ENCODE data around the gene TPH2.

Gene TPH2

GRCh38 chr12:71947645-71948105 is 9.0 kb downstream of the TPH2 start:
- no peak for DNase-seq (ENCODE audit: low read depth)
- TF ChIP-seq, protein P1, sequence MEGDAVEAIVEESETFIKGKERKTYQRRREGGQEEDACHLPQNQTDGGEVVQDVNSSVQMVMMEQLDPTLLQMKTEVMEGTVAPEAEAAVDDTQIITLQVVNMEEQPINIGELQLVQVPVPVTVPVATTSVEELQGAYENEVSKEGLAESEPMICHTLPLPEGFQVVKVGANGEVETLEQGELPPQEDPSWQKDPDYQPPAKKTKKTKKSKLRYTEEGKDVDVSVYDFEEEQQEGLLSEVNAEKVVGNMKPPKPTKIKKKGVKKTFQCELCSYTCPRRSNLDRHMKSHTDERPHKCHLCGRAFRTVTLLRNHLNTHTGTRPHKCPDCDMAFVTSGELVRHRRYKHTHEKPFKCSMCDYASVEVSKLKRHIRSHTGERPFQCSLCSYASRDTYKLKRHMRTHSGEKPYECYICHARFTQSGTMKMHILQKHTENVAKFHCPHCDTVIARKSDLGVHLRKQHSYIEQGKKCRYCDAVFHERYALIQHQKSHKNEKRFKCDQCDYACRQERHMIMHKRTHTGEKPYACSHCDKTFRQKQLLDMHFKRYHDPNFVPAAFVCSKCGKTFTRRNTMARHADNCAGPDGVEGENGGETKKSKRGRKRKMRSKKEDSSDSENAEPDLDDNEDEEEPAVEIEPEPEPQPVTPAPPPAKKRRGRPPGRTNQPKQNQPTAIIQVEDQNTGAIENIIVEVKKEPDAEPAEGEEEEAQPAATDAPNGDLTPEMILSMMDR (IDR thresholded peaks at IDR 0.05; ENCODE audit: low read depth, low read length, missing control alignments) = no peak
- no peak overlapping the region for H3K4me3 ChIP-seq (ENCODE audit: low read depth, low read length)

GRCh38 chr12:71948390-71948789 is 9.7 kb downstream of the TPH2 start:
- no peak for DNase-seq (ENCODE audit: low read depth)
- H3K4me3 ChIP-seq (ENCODE audit: low read depth, low read length) = no peak overlapping the region
- TF ChIP-seq, protein P1 (IDR thresholded peaks at IDR 0.05; ENCODE audit: low read depth, low read length, missing control alignments) = no peak

DNA sequence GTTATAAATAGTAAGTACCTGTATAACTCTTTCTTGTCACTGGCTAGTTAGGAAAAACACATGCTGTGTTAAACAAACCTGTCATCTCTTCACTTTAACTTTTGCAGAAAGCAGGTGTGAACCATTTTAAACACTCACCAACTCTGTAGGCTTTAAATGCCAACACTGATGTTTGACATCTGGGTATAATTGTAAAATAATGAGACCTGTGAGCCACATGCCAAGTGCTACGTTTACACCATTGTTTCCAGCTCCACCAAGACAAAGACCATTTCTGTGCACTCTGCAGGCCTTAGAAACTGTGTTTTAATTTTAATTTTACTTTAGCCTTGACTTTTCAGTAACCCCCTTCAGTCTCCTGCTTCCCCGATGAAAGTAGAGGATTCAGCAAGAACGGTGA is 11.0 kb downstream of the TPH2 start:
- DNase-seq (ENCODE audit: low read depth) = no peak
- H3K4me3 ChIP-seq (ENCODE audit: low read depth, low read length) = no peak overlapping the region
- TF ChIP-seq, protein P1 (IDR thresholded peaks at IDR 0.05; ENCODE audit: low read depth, low read length, missing control alignments) = no peak

DNA sequence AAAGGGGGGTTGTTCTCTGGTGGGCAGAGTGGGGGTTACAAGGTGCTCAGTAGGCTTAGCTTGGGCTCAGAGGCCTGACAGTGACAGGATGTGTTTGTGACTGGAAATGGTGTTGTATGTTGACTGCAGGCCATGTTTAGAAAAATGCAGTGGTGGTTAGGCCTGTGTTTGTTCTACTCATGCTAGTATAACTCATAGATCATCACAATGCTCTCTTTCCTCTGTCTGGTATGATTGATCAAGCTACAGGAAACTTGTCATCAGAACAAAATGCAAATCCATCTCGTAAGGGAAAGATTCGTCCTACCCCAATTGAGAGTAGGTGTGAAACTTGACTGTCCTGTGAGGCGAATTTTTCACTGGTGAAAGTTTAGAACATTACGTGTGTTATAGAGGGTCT is 11.8 kb downstream of the TPH2 start:
- H3K4me3 ChIP-seq (ENCODE audit: low read depth, low read length) = no peak overlapping the region
- no peak for DNase-seq (ENCODE audit: low read depth)
- TF ChIP-seq, protein P1 (IDR thresholded peaks at IDR 0.05; ENCODE audit: low read depth, low read length, missing control alignments) = no peak

DNA sequence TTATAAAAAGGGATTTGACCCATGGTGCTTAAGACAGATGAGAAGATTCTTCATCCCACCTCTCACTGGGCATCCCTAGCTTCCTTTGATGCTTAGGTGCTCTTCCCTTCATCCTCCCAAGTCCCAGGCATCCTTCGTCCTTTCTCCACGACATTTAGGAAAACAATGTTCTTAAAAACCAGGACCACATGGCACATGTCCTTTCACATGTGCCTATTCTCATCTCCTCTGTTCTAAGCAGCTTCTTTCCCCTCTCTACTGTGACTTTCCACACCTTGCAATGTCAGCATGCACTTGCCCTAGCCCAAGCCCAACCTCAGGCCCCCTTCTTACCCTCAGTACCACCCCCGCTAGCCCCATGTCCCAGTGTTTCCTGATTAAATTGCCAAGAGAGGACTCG is 12.2 kb downstream of the TPH2 start:
- TF ChIP-seq, protein P1 (IDR thresholded peaks at IDR 0.05; ENCODE audit: low read depth, low read length, missing control alignments) = no peak
- no peak overlapping the region for H3K4me3 ChIP-seq (ENCODE audit: low read depth, low read length)
- DNase-seq (ENCODE audit: low read depth) = no peak

DNA sequence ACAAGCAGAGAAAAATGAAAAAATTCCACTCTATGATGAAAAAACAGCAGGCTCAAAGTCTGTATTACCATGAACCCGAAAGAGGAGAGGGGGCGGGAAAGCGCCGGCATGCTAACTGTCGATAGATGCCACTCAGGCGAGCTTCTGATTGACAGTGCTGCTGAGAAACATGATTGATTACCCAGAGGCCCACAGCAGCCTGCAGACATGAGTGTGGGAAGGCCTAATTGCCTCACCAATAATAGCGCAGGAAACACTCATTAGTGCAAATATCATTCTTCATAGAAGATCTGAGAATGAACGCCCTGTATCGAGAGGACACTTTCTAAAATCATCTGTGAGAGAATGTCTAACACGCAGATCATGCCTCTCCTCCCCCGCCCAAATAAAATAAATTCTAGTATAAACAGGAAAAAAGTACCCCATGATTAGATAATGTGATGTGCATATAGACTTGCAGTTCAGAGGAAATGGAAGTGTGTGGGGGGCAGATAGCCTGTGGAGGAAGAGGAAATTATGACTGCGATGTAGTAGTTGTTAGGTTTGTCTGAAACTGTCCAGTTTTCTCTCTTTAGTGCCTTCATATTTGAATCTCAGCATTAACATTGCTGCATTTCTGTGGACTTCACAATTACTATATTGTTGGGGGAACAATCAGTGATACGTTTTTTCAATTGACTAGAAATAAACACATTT is 15.6 kb downstream of the TPH2 start:
- no peak for DNase-seq (ENCODE audit: low read depth)
- TF ChIP-seq, protein P1 (IDR thresholded peaks at IDR 0.05; ENCODE audit: low read depth, low read length, missing control alignments) = no peak
- no peak overlapping the region for H3K4me3 ChIP-seq (ENCODE audit: low read depth, low read length)

DNA sequence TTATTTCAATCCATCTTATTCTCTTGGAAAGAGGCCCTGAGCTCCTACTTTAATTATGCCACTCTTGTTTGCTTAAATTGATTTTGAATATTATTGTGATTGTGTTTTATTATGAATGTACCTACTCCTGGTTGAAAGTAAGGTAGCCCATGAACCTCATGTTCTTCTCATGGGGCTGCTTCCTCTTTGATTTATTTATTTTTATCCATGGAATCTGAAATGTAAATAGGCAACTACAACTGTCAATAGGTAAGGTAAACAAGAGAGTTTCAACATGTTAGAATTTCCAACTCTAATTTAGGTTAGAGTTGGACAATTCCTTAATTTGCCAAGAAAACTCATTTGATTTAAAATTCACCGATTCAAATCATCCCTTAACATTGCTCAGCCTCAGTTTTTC is 16.2 kb downstream of the TPH2 start:
- DNase-seq (ENCODE audit: low read depth) = no peak
- TF ChIP-seq, protein P1 (IDR thresholded peaks at IDR 0.05; ENCODE audit: low read depth, low read length, missing control alignments) = no peak
- H3K4me3 ChIP-seq (ENCODE audit: low read depth, low read length) = no peak overlapping the region

Data from GM12864 (cell line).